Measurements from ENCODE around the gene P2RX5.
A peak's percentile ranks its signal among the peaks of the same experiment; 100 is the strongest.
"Not testable (repeated sequence)": the region's sequence is repeated elsewhere in the genome, so short reads cannot be mapped to it uniquely, and the experiment has no call there.

The P2RX5 gene

GRCh38 chr17:3710951-3711383 is 15.0 kb upstream of the P2RX5 start:
- DNase-seq (ENCODE audit: low spot score): peak; percentile 87

- no peak for DNase-seq (ENCODE audit: low spot score)
Measured at GRCh38 chr17:3708366-3708765, 12.4 kb upstream of the P2RX5 start.

GRCh38 chr17:3705718-3705984 is 9.7 kb upstream of the P2RX5 start:
- DNase-seq (ENCODE audit: low spot score): not testable (repeated sequence)

GRCh38 chr17:3704931-3705717 is 9.2 kb upstream of the P2RX5 start:
- DNase-seq (ENCODE audit: low spot score): no peak

- DNase-seq (ENCODE audit: low spot score): not testable (repeated sequence)
Measured at GRCh38 chr17:3702041-3702539, 6.1 kb upstream of the P2RX5 start.

- no peak for DNase-seq (ENCODE audit: low spot score)
Measured at GRCh38 chr17:3699951-3700350, 4.0 kb upstream of the P2RX5 start.

- no peak for DNase-seq (ENCODE audit: low spot score)
Measured at GRCh38 chr17:3698139-3698538, 2.2 kb upstream of the P2RX5 start.

GRCh38 chr17:3697103-3697476 is 1.1 kb upstream of the P2RX5 start:
- DNase-seq (ENCODE audit: low spot score): no peak

GRCh38 chr17:3695129-3695722 is 729 bp downstream of the P2RX5 start:
- DNase-seq (ENCODE audit: low spot score): no peak

GRCh38 chr17:3693829-3694231 is 2.1 kb downstream of the P2RX5 start:
- DNase-seq (ENCODE audit: low spot score): no peak

- no peak for DNase-seq (ENCODE audit: low spot score)
Measured at GRCh38 chr17:3693141-3693540, 2.8 kb downstream of the P2RX5 start.

GRCh38 chr17:3692346-3692745 is 3.6 kb downstream of the P2RX5 start:
- no peak for DNase-seq (ENCODE audit: low spot score)

- DNase-seq (ENCODE audit: low spot score): no peak
Measured at GRCh38 chr17:3691617-3692067, 4.3 kb downstream of the P2RX5 start.

- no peak for DNase-seq (ENCODE audit: low spot score)
Measured at GRCh38 chr17:3690094-3690715, 5.8 kb downstream of the P2RX5 start.

GRCh38 chr17:3689262-3690093 is 6.5 kb downstream of the P2RX5 start:
- DNase-seq (ENCODE audit: low spot score): no peak

- DNase-seq (ENCODE audit: low spot score): no peak
Measured at GRCh38 chr17:3688852-3689261, 7.1 kb downstream of the P2RX5 start.

GRCh38 chr17:3688027-3688553 is 7.9 kb downstream of the P2RX5 start:
- DNase-seq (ENCODE audit: low spot score): peak; percentile 60

GRCh38 chr17:3685174-3685573 is 10.8 kb downstream of the P2RX5 start:
- DNase-seq (ENCODE audit: low spot score): no peak

- DNase-seq (ENCODE audit: low spot score): peak; percentile 75
Measured at GRCh38 chr17:3683054-3683511, 12.9 kb downstream of the P2RX5 start.

- DNase-seq (ENCODE audit: low spot score): no peak
Measured at GRCh38 chr17:3682033-3682432, 13.9 kb downstream of the P2RX5 start.

GRCh38 chr17:3681565-3681964 is 14.4 kb downstream of the P2RX5 start:
- DNase-seq (ENCODE audit: low spot score): no peak

- DNase-seq (ENCODE audit: low spot score): no peak
Measured at GRCh38 chr17:3681057-3681456, 14.9 kb downstream of the P2RX5 start.

Measured in germinal center (tissue), 1 donor.